Activated CD8-positive, alpha-beta memory T cell treated with anti-CD3 and anti-CD28 coated beads for 36 hours (primary cell): ENCODE measurements around the gene CCDC167. TPM values are rescaled to one million over a fixed set of nuclear protein-coding genes. Genes with fewer than 3 reads are reported as not detected.

Experiments
- CTCF ChIA-PET: fragments of 350-600 bp; sonication (Branson Sonifier 250); formaldehyde crosslinking; loops from one replicate; lab custom pipeline; 2021; ENCODE audit warnings: antibody characterized with exemption; lab: Charles Lee
- POLR2A ChIA-PET: fragments of 350-600 bp; sonication (Branson Sonifier 250); formaldehyde crosslinking; loops from one replicate; lab custom pipeline; 2021; ENCODE audit warnings: antibody characterized with exemption; lab: Charles Lee
- total RNA-seq, 2 experiments: library from RNA; stranded (reverse); gene quantifications; one replicate each; pipeline ENCODE4 v1.2.3, GENCODE V29; 2021

The CCDC167 gene
- total RNA-seq, 2 experiments from 2014 or later, result 76.6 to 81.6 TPM

DNA sequence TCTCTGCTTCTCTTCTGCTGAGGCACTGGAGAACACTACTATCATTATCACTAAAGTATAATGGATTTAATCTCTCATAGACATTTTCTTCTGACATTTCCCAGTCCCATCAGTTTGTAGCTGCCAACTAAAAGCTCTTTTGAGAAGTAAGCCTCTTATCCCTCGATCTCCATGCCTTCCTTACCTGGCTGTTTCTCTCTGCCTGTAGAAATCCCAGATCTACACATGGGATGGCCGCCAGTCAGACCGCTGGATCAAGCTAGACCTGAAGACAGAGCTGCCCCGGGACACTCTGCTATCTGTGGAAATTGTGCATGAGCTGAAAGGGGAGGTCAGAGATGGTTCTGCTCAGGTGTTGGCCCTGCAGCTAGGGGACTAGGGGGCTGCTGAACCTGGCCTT, 25.4 kb downstream of the CCDC167 start:
- CTCF ChIA-PET, result interaction anchor here (1.2 kb wide), 1 partner anchor 93 kb away, joined by 3 read pairs; no protein-coding TSS in a partner anchor
- POLR2A ChIA-PET, result no interaction called here

DNA sequence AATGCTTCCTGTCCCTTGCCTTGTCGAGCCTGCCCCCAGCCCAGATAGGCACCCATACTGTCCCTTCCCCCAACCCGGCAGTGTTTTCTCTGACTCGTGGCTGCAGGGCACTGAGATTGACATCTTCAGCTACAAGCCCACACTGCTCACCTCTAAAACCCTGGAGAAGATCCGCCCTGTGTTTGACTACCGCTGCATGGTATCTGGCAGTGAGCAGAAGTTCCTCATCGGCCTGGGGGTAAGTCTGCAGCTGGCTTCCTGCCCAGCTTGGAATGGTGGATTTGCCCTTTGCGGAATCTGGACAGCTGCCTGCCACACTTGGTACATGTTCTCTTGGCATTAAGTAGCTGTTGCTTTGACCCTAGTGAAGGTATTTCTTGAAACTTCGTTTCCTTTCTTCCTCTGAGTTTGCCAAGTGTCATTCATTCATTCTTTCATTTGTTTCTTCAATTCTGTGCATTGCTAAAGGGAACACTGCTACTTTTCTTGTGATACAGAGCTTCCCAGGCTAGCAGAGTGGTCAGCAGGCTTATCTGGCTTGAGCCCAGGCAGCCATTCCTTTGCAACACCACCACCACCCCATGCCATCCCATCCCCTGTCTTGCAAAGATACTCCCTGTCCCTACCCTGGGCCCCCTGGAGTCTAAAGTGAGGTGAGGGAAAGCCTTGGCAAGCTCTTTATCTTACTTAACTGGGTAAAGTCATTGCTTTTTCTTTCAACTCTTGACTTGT, 26.2 kb downstream of the CCDC167 start:
- POLR2A ChIA-PET, result no interaction called here
- CTCF ChIA-PET, result interaction anchor here (0.6 to 1.2 kb wide), 5 partner anchors 94 to 397 kb away, joined by 3 to 5 read pairs (median 3); no protein-coding TSS in a partner anchor

DNA sequence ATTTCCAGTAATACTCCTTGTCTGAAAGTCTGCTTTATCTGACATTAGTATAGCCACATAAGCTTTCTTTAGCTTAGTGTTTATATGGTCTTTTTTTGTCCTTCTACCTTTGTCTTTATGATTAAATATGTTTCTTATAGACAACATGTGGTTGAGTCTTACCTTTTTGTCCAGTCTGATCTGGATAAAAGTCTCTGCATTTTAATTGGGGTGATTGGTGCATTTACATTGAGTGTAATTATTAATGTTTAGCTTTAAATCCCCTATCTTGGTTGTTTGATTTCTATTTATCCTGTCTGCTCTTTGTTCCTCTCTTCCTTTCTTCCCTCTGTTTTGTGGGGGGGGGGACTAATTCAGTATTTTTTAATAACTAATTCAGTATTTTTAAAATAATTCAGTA, 32.0 kb downstream of the CCDC167 start:
- POLR2A ChIA-PET, result no interaction called here
- CTCF ChIA-PET, result no interaction called here

DNA sequence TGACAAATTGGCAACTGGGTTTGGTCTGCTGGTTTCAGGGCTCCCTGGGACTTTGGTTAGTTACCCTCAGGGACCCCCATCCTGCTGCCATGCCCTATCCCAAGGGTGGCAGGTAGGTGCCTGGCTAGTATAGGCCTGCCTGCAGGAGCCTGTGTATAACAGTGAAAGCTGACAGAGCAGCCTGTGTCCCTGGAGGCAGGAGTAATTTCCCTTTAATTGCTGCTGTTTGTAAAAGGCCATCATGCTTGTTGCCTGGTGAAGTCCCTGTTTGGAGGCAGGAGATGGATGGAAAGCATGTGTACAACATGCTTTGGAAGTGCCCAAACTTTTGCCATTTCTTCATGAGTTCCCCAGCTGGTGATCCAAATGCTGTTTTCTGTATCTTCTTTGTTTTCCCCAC, 36.6 kb downstream of the CCDC167 start:
- ChIA-PET POLR2A (interaction anchor here (0.5 kb wide), 1 partner anchor 18 kb away, joined by 7 read pairs; no protein-coding TSS in a partner anchor), CTCF (no interaction called here)

DNA sequence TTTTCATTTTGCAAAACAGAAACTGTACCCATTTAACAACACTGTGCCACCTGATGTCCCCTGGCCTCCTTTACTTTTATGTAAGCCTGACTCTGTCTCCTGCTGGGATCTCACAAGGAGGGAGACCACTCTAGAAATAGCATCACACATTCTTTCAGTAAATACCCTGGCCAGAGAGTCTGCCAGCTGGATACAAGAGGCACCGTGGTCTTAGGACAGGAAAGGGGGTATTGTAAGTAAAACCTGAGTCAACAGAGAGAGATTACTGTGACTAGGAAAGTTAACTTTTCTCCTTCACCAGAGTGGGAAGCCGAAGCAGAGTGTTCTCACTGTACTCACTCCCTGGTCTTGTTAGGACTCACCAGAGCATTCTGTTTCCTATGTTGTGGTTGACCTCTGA, 38.9 kb downstream of the CCDC167 start:
- CTCF ChIA-PET, result no interaction called here
- POLR2A ChIA-PET, result no interaction called here

DNA sequence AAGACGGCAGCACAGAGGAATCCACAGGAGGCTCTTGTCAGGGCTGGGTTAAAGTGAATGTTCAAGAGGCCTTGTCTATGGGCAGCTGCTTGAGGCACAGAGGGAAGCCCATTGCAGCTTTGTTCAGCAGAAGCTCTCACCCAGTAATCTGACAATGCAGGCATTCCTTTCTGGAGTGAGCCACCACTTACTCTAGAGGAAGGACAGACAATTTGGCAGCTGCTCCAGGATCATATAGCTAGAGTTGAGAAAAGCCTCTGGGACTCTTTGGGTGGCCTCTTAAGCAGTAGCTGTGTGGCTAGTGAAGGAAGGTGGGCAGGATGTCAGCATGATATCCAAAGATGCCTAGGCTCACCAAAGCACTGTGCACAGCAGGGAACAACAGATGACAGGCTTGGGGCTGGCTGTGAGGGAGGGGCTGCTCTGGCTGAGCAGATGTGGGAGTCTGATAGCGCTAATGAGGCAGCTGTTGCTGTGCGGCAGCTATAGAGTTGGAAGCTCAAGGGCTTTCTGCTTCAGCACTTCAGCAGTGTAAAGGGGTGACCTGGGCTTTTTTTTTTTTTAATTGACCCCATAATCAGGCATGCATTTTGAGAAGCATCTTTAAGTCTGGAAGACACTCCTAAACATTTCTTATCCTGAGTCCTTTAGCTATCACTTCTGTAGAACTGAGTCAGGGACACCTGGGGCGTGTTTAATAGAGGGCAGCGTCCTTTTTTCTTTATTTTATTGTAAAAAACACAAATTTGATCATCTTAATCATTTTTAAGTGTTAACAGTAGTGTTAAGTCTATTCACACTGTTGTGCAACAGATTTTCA, 39.5 kb downstream of the CCDC167 start:
- CTCF ChIA-PET, result no interaction called here
- POLR2A ChIA-PET, result interaction anchor here (0.7 kb wide), 1 partner anchor 80 kb away, joined by 3 read pairs; no protein-coding TSS in a partner anchor

DNA sequence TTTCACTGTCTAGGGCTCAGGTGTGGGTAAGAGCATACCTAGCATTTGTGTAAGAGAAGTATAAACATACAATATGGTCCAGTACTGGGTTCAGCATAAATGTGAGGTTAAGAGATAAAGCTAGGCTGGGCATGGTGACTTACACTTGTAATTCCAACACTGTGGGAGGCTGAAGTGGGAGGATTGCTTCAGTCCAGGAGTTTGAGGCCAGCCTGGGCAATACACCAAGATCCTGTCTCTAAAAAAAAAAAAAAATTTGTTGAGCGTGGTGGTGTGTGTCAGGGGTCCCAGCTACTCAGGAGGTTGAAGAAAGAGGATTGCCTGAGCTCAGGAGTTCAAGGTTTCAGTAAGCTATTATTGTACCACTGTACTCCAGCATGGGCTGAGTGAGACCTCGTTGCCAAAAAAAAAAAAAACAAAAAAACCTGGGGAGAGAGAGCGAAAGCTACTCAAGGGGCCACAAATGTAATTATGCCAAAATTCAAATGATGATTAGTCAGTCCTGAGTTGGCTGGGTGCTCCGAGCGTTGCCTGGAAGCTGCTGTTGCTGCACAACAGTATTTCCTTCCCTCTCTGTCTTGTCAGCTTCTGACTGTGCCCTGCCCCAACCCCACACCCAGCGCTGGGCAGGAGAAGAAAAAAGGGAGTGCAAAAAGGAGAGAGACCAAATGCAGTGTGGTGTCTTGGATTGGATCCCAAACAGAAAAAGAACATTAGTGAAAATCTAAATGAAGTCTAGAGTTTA, 42.7 kb downstream of the CCDC167 start:
- ChIA-PET CTCF (no interaction called here), POLR2A (no interaction called here)

DNA sequence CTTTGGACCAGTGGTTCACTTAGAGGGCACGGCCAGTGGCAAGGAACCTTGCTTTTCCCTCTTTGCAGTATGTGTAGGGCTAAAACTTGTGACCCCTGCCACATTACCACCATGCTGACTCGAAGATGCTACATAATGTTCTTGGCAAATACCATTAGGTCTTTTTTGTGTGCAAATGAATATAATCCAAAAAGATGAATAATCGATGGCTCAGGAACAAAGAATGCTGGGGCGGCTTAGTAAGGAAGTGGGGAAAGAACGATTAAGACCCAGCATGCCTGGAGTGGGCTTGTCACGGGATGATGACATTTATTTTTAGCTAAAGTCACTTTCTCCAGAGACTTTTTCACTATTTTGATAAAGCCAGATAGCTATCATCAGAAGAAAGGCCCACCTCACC, 43.6 kb downstream of the CCDC167 start:
- CTCF ChIA-PET, result no interaction called here

DNA sequence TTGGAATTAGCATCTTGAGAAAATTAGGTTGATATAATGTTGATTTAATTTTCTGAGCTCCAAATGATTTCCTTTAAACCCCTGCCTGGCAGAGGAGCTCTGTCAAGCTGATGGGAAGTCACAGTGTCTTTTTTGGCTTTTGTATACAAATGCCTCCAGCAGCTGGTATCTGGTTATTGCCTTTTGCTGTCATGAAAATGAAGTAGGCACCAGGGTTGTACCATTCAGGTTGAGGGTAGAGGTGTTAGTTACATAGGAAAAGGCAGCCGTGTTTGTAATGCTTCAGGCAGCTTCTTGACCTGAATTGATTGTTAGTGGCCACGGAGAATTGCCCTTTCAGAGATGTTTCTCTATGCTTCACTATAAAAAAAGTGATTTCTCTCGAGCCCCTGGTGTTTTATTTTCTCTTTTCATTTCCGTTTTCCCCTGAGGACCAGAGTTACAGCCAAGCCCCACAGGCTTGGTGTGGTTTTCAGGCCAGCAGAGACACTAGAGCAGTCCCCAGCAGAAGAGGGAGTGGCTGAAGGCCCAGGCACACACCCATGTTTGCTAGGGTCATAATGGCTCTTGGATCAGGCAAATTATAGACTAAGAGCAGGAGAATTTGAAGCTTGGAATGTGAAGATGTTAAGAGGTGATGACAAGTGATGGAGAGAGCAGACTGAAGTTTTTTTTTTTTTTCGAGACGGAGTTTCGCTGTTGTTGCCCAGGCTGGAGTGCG, 45.1 kb downstream of the CCDC167 start:
- CTCF ChIA-PET, result interaction anchor here (0.8 kb wide), 1 partner anchor 82 kb away, joined by 3 read pairs; no protein-coding TSS in a partner anchor
- POLR2A ChIA-PET, result interaction anchor here (0.6 kb wide), 1 partner anchor 31 kb away, joined by 3 read pairs; no protein-coding TSS in a partner anchor

More for the DNA sequence above, 43.6 kb downstream of the CCDC167 start:
- POLR2A ChIA-PET, result no interaction called here

DNA sequence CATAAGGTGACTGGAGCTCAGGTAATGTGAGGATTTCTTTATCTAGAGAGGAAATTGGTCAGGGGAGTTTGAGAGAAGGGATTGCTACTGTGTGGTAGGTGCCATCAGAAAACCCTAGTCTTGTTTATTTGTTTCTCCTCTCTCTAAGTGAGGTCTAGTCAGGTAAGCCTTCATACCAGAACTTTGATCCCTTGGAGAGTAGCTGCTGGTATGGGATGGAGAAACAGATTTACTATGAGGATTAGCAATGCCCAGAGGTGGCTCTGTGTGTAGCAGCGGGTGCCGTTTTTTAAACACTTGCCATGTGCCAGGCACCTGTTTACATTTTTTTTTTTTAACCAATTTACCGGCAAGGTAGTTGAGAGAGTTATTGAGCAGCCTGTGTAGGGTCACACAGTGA, 47.2 kb downstream of the CCDC167 start:
- ChIA-PET CTCF (interaction anchor here (1.2 kb wide), 1 partner anchor 127 kb away, joined by 3 read pairs; no protein-coding TSS in a partner anchor), POLR2A (no interaction called here)

DNA sequence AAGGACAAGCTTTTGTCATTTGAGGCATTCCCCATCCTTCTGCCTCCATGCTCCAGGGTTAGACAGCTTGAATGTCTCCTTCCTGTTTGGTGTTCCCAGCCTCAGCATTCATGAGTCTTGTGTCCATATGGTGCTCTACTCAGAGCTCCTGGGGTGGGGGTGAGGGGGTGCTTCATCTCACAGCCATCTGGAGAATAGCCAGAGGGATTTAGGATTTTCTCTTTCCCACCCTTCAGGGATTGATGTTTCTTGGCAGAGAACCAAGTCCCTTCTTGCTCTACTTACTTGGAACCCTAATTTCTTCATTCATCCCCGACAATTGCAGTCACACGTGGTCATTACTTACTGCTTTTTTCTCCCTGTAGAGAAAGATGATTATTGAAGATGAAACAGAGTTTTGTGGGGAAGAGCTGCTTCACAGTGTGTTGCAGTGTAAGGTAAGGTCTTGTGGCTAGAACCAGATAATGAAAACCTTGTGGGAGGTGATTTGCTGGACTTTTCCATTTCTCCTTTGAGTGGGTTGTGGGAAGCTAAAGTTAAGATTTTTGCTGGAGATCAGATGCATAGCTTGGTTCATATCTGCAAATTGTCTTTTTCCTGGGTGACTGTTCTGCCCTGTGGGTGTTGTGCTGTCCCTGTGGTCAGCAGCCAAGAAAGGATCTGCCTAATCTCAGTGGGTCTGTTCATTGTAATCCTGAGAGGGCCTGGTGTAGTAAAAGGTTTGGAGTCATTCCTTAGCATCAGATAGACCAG, 48.1 kb downstream of the CCDC167 start:
- ChIA-PET POLR2A (no interaction called here), CTCF (interaction anchor here (1.2 kb wide), 1 partner anchor 20 kb away, joined by 4 read pairs; no protein-coding TSS in a partner anchor)

DNA sequence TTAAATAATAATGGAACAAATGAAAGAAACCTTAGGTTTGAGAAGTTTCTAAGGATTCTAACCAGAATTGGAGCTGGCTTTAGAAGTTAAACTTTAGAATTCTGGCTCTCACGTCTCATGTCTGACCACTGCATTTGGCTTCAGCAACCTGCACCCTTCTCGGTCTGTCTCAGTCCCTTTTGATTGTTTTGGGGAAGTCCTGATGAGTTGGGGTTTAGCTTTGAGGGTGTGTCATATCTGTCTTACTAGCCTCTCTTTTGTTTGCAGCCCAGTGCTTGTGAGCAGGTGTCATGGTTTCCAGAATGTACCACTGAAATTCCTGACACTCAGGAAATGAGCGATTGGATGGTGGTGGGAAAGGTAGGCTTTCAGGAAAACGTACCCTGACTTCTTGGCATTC, 49.7 kb downstream of the CCDC167 start:
- POLR2A ChIA-PET, result no interaction called here
- CTCF ChIA-PET, result interaction anchor here (0.6 kb wide), 1 partner anchor 234 kb away, joined by 4 read pairs; no protein-coding TSS in a partner anchor

DNA sequence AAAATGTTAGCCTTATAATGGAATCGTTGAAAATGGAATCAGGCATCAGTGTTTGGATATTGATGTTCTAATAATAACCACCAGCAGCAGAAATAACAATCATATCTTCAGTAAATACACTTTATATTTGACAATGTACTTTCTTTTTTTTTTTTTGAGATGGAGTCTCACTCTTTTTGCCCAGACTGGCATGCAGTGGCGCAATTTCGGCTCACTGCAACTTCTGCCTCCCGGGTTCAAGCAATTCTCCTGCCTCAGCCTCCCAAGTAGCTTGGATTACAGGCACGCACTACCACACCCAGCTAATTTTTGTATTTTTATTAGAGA, 56.5 kb downstream of the CCDC167 start:
- CTCF ChIA-PET, result interaction anchor here (1.6 kb wide), 1 partner anchor 35 kb away, joined by 3 read pairs; no protein-coding TSS in a partner anchor
- POLR2A ChIA-PET, result interaction anchor here (0.7 to 1.3 kb wide), 2 partner anchors 8 to 10 kb away, joined by 4 to 5 read pairs; partner anchors contain the start of gene CMTR1

DNA sequence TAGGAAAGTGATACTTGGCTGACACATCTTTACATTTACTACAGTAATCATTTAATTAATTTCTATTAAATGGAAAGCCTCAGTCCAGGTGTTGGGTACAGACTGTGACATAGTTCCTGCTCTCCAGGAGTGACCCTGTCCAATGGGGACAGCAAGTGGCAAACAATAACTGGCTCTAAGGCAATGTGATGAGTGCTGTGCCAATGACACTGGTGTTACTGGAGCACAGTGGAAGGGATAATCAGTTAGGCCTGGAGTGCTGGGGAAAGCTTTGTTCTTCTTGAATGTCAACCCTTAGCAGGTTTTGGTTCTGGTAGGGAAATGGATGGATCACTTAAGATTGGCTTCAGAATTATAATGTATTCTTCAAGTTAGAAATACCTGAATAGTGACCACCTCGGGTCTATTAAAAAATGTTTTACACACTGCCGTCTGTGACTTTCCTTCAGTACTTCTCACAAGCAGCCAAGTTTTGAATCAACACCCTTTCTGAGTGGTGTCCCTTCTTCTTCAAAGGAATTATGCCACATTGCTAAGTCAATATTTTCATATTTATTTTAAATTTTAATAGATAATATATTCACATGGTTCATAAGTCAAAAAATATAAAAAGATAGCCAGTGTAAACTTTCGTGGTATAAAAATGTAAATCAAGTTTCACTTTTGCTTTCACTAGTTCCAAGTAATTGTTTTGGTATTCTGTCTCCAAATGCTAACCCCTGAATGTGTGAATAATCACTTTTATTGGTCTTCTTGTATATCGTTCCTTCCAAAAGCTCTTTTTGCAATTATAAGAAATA, 57.1 kb downstream of the CCDC167 start:
- POLR2A ChIA-PET, result interaction anchor here (0.6 to 1.3 kb wide), 2 partner anchors 9 to 255 kb away, joined by 5 to 7 read pairs; partner anchors contain the start of genes CMTR1 and MDGA1
- CTCF ChIA-PET, result no interaction called here

DNA sequence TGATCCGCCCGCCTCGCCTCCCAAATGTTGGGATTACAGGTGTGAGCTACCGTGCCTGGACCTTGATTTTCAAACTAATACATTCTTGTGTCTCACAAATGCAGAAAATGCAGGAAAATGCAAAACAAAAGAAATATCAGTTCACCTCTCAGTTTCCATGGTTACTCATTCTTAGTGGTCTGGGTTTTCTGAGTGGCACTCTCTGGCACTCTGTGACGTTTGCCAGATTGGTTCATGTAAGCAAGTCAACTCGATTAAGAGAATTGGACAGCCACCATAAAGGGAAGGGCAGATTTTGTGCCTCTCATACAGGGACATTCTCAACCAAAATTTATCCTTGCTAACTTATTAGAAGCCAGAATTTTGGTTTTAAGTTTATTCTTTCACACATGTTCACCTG, 58.0 kb downstream of the CCDC167 start:
- POLR2A ChIA-PET, result interaction anchor here (0.6 kb wide), 1 partner anchor 256 kb away, joined by 7 read pairs; the partner anchor contains the start of gene MDGA1
- CTCF ChIA-PET, result no interaction called here

DNA sequence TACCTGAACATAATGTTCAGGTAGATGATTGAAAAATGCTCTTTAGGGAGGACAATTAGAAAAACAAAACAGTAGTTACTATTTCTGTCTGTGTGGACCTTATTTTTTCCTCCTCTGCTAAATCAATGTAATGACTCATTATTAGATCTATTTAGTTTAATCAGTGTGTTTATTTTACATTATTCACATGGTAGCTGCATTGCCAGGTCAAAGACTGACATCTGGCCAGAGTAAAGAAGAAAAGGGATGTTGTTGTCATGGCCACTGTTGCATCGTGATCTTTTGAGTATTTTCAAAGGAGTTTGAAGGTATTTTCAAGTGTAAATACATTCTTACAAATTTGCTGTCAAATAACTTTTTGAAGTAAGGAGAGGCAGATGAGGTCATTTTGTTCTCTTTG, 60.8 kb downstream of the CCDC167 start:
- CTCF ChIA-PET, result interaction anchor here (0.6 kb wide), 1 partner anchor 162 kb away, joined by 5 read pairs; no protein-coding TSS in a partner anchor
- POLR2A ChIA-PET, result no interaction called here

DNA sequence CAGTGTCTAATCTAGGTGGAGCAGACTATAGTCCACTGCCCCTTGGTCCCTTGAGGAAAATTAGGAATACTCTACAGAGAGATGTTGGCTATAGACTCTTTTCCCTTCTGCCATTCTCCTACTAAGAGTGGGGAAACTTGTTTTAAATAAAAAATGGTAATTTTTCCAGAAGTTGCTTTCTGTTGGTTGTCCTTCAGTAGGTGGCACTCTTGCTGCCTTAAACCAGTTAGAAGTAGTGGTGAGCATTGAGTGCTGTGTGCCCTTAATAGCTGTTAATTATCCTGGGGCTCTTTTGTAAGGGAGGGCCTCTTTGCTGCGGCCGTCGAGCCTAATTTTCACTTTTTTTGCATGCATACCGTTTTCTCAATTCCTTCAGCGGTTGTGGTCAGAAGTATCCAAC, 63.9 kb downstream of the CCDC167 start:
- ChIA-PET POLR2A (no interaction called here), CTCF (no interaction called here)
